ENCODE data around the gene APOLD1.

APOLD1 gene

GRCh38 chr12:12839873-12840579, 54.6 kb downstream of the APOLD1 start:
- DNase-seq (ENCODE audit: low read depth, low spot score): no peak

DNA sequence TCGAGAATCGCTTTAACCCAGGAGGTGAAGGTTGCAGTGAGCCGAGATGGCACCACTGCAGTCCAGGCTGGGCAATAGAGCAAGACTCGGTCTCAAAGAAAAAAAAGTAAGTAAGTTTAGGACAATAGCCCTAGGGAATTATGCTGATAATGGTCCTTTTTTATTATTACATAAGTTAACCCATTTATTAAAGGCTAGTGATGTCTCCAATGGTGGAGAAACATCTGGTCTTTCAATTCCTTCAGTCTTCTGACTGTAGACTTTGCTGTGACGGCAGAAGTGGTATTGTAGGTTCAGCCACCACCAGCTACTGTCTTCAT, 55.1 kb downstream of the APOLD1 start:
- DNase-seq (ENCODE audit: low read depth, low spot score): no peak
